Fibroblast of peridontal ligament (primary cell): ENCODE results near the gene GSTO2.

Experiments
- DNase-seq: peaks from one replicate; pipeline ENCODE4 v3.0.0-alpha.2; 2010; ENCODE audit errors: extremely low read depth

The GSTO2 gene

GRCh38 chr10:104307576-104308438 lies 38.8 kb downstream of the GSTO2 start:
- DNase-seq: no peak

GRCh38 chr10:104308439-104308903 lies 39.5 kb downstream of the GSTO2 start:
- DNase-seq: no peak

GRCh38 chr10:104309980-104310978 lies 41.3 kb downstream of the GSTO2 start:
- DNase-seq: peak; percentile 87

GRCh38 chr10:104311184-104311720 lies 42.3 kb downstream of the GSTO2 start:
- DNase-seq: no peak

- DNase-seq: no peak
These were observed 45.9 kb downstream of the GSTO2 start for GRCh38 chr10:104314591-104315485.

- no peak for DNase-seq
These were observed 46.5 kb downstream of the GSTO2 start for GRCh38 chr10:104315486-104315921.

- DNase-seq: no peak
These were observed 47.5 kb downstream of the GSTO2 start for GRCh38 chr10:104316321-104317099.

GRCh38 chr10:104317269-104317710 lies 48.3 kb downstream of the GSTO2 start:
- peak; percentile 93 for DNase-seq

GRCh38 chr10:104317726-104318299 lies 48.8 kb downstream of the GSTO2 start:
- no peak for DNase-seq

GRCh38 chr10:104318326-104318725 lies 49.3 kb downstream of the GSTO2 start:
- DNase-seq: no peak

- no peak for DNase-seq
These were observed 50.1 kb downstream of the GSTO2 start for GRCh38 chr10:104318810-104319741.

- no peak for DNase-seq
These were observed 52.2 kb downstream of the GSTO2 start for GRCh38 chr10:104321226-104321625.

GRCh38 chr10:104321725-104322415 lies 52.9 kb downstream of the GSTO2 start:
- DNase-seq: no peak

GRCh38 chr10:104322416-104322782 lies 53.4 kb downstream of the GSTO2 start:
- DNase-seq: no peak

- no peak for DNase-seq
These were observed 54.1 kb downstream of the GSTO2 start for GRCh38 chr10:104323085-104323484.

GRCh38 chr10:104323760-104324201 lies 54.8 kb downstream of the GSTO2 start:
- no peak for DNase-seq

GRCh38 chr10:104324221-104324686 lies 55.3 kb downstream of the GSTO2 start:
- DNase-seq: no peak

GRCh38 chr10:104324931-104325330 lies 55.9 kb downstream of the GSTO2 start:
- DNase-seq: no peak
